Esophagus mucosa (tissue), 1 donor: ENCODE measurements around the gene MAPRE3. TPM values are rescaled to one million over a fixed set of nuclear protein-coding genes. Genes with fewer than 3 reads are reported as not detected.

ENCODE experiments used
- ATAC-seq: fragments of 200-7000 bp; cut with Tn5 transposase; one replicate; pipeline ENCODE4 v1.9.1; 2020
- total RNA-seq: library from RNA; stranded (reverse); gene quantifications from one replicate; pipeline ENCODE4 v1.2.4, GENCODE V29; 2023
- donor health status: DM: yes; HTN: yes; CAD: no.

MAPRE3 gene
- total RNA-seq, 1 donor from 2014 or later = 6.9 TPM

- no peak for ATAC-seq
These were observed 71.8 kb downstream of the MAPRE3 start for GRCh38 chr2:27042159-27042661.

- ATAC-seq = no peak
These were observed 72.7 kb downstream of the MAPRE3 start for GRCh38 chr2:27042985-27043634.

- peak; percentile 19 for ATAC-seq
These were observed 79.2 kb downstream of the MAPRE3 start for GRCh38 chr2:27049422-27050280.

GRCh38 chr2:27050281-27050995 is 80.0 kb downstream of the MAPRE3 start:
- peak; percentile 82 for ATAC-seq

GRCh38 chr2:27050996-27051901 is 80.8 kb downstream of the MAPRE3 start, which contains the start of gene AGBL5:
Gene AGBL5 (plus strand): TSS chr2:27051668. CDS start chr2:27052959, 1,291 bp downstream.
- peak; percentile 84 for ATAC-seq

GRCh38 chr2:27051902-27052645 is 81.6 kb downstream of the MAPRE3 start:
- ATAC-seq = peak; percentile 9

GRCh38 chr2:27053321-27053720 is 82.9 kb downstream of the MAPRE3 start:
- ATAC-seq = no peak

GRCh38 chr2:27053776-27054175 is 83.3 kb downstream of the MAPRE3 start:
- no peak for ATAC-seq

GRCh38 chr2:27054721-27055120 is 84.3 kb downstream of the MAPRE3 start:
- no peak for ATAC-seq

- ATAC-seq = no peak
These were observed 86.7 kb downstream of the MAPRE3 start for GRCh38 chr2:27057184-27057583.

- no peak for ATAC-seq
These were observed 87.8 kb downstream of the MAPRE3 start for GRCh38 chr2:27058210-27058609.

GRCh38 chr2:27059141-27059820 is 88.8 kb downstream of the MAPRE3 start:
- no peak for ATAC-seq

- peak; percentile 16 for ATAC-seq
These were observed 89.9 kb downstream of the MAPRE3 start for GRCh38 chr2:27060323-27060722.

- ATAC-seq = no peak
These were observed 94.7 kb downstream of the MAPRE3 start for GRCh38 chr2:27065128-27065527.

GRCh38 chr2:27067385-27067784 is 96.9 kb downstream of the MAPRE3 start:
- no peak for ATAC-seq

- no peak for ATAC-seq
These were observed 99.0 kb downstream of the MAPRE3 start for GRCh38 chr2:27069436-27069835.

- ATAC-seq = no peak
These were observed 99.7 kb downstream of the MAPRE3 start for GRCh38 chr2:27069961-27070618.

- ATAC-seq = peak; percentile 12
These were observed 100.3 kb downstream of the MAPRE3 start for GRCh38 chr2:27070653-27071276.

- peak; percentile 97 for ATAC-seq
These were observed 101.0 kb downstream of the MAPRE3 start, which contains the start of gene OST4 for GRCh38 chr2:27071277-27071989. Gene OST4 (minus strand): TSS chr2:27071654.
